Left ventricle myocardium inferior (tissue), 1 donor: ENCODE measurements around the gene MPP1. TPM values are rescaled to one million over a fixed set of nuclear protein-coding genes. Genes with fewer than 3 reads are reported as not detected.
"Not testable (repeated sequence)": the region's sequence is repeated elsewhere in the genome, so short reads cannot be mapped to it uniquely, and the experiment has no call there.

Experiments
- DNase-seq: peaks from one replicate; pipeline ENCODE4 v3.0.0-alpha.2; 2020
- H3K27ac ChIP-seq: fragments of 200-600 bp; replicated peaks from 2 replicates; pipeline ENCODE4 v1.8.0; 2021
- H3K27me3 ChIP-seq: fragments of 200-600 bp; 2 replicates; pipeline ENCODE4 v1.8.0; 2021; ENCODE audit warnings: low read depth
- H3K36me3 ChIP-seq: fragments of 200-600 bp; 2 replicates; pipeline ENCODE4 v1.8.0; 2021
- H3K4me1 ChIP-seq: fragments of 200-600 bp; 2 replicates; pipeline ENCODE4 v1.8.0; 2021
- H3K4me3 ChIP-seq: fragments of 200-600 bp; 2 replicates; pipeline ENCODE4 v1.8.0; 2021; ENCODE audit warnings: mild to moderate bottlenecking, moderate library complexity
- H3K9me3 ChIP-seq: fragments of 200-600 bp; replicated peaks from 2 replicates; pipeline ENCODE4 v1.8.0; 2021
- intact Hi-C: fragments of 100-400 bp; cut with micrococcal nuclease; formaldehyde crosslinking; loops from one replicate; pipeline ENCODE4 v1.11.0; 2022
- total RNA-seq: library from RNA; stranded (reverse); fragmentation: NEBNext Ultra II Directional; extraction: Animal tissue kit (Norgen Biotek cat#: 25700); gene quantifications from one replicate; pipeline ENCODE4 v1.2.1, GENCODE V29; 2021
- TF ChIP-seq, protein P1 (sequence below): fragments of 200-600 bp; IDR thresholded peaks from 2 replicates; pipeline ENCODE4 v1.8.0; 2021; ENCODE audit warnings: antibody characterized with exemption, mild to moderate bottlenecking, borderline replicate concordance
- donor health status: DM: no; HTN: yes; CAD: no; lungs with severe emphysema.

The MPP1 gene
- total RNA-seq, 1 donor from 2014 or later, result 32.9 TPM

DNA sequence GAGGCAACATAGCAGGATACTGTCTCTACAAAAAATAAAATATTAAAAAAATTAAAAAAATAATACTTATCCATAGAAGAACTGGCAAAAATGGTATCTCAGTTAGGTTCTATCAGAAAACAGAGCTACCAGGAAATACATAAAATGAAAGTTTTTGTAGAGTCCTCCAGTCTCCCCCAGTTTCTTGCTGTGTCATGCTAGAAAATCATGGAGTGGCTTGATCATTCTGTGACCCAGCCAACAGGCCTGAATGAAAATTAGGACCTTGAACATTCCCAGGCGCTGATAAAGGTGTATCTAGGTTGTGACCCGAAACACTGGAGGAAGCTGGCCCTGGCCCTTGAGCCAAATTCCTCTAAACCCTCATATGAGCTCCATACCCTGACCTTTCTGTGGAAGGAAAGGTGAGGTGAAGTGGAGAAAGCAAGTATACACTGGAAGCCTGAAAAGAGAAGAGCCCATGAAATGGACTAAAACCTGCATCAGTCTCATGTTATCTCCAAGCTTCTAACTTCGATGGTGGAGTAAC, 28.5 kb upstream of the MPP1 start:
- Histone ChIP-seq H3K27ac (no peak overlapping the region), H3K36me3 (no peaks in the 10 kb centered on the region), H3K9me3 (no peaks in the 10 kb centered on the region), H3K4me3 (no peak overlapping the region), H3K27me3 (no peaks in the 10 kb centered on the region), H3K4me1 (no peaks in the 10 kb centered on the region)
- intact Hi-C loops, result no loop called here
- TF ChIP-seq, protein P1, sequence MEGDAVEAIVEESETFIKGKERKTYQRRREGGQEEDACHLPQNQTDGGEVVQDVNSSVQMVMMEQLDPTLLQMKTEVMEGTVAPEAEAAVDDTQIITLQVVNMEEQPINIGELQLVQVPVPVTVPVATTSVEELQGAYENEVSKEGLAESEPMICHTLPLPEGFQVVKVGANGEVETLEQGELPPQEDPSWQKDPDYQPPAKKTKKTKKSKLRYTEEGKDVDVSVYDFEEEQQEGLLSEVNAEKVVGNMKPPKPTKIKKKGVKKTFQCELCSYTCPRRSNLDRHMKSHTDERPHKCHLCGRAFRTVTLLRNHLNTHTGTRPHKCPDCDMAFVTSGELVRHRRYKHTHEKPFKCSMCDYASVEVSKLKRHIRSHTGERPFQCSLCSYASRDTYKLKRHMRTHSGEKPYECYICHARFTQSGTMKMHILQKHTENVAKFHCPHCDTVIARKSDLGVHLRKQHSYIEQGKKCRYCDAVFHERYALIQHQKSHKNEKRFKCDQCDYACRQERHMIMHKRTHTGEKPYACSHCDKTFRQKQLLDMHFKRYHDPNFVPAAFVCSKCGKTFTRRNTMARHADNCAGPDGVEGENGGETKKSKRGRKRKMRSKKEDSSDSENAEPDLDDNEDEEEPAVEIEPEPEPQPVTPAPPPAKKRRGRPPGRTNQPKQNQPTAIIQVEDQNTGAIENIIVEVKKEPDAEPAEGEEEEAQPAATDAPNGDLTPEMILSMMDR, result no peak
- DNase-seq, result no peak

DNA sequence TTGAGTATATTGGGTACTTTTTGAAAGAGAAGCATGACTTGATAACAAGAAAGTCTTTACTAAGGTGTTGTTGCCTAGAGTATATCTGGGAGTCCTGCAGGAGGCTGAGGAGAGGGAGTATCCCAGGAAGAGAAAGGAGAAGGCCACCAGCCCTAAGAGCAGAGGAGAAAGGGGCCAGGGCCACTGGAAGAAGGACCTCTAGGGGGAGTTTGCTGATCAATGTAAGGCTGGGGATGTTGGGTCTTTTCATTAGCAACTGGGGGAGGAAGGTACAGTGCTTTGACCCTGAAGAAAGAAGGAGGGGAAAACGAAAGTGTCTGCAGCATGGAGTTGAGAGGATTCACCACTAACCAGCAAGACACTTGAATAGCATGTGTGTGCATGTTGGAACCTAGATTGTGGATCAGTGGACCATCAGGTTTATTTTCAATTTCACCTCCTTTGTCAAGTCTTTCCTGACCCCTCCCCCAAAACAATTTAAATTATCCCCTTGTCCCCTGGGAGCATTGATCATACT, 24.7 kb upstream of the MPP1 start:
- TF ChIP-seq, protein P1, result no peak
- no peak overlapping the region for H3K27ac ChIP-seq
- no peaks in the 10 kb centered on the region for H3K27me3 ChIP-seq
- H3K36me3 ChIP-seq, result no peaks in the 10 kb centered on the region
- H3K4me3 ChIP-seq, result no peak overlapping the region
- DNase-seq, result no peak
- H3K9me3 ChIP-seq, result no peaks in the 10 kb centered on the region
- intact Hi-C loops, result no loop called here
- H3K4me1 ChIP-seq, result no peaks in the 10 kb centered on the region

GRCh38 chrX:154829134-154829533, 23.8 kb upstream of the MPP1 start:
- intact Hi-C loops, result no loop called here
- H3K27ac ChIP-seq, result no peak overlapping the region
- TF ChIP-seq, protein P1, result no peak
- H3K9me3 ChIP-seq, result no peaks in the 10 kb centered on the region
- no peak overlapping the region for H3K4me3 ChIP-seq
- H3K4me1 ChIP-seq, result no peaks in the 10 kb centered on the region
- no peak for DNase-seq
- H3K27me3 ChIP-seq, result no peaks in the 10 kb centered on the region
- no peaks in the 10 kb centered on the region for H3K36me3 ChIP-seq

DNA sequence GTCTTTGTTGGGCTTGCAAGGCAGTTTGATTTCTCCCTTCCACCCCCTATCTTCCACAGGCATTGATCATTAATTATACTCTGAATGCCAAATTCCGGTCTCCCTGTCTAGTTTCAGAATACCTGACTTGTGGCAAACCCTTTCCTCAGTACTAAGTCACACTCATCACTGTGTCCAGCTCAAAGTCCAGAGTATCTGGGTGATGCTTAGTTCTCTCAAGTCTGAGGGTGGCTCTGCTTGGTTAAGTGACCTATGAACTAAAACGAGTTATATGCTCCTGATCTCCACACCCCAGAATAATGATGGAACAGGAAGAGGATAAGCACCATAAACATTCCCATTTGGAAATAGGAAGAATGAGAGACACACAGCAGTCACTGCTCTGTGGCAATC, 22.7 kb upstream of the MPP1 start:
- intact Hi-C loops, result no loop called here
- TF ChIP-seq, protein P1, result no peak
- H3K27ac ChIP-seq, result no peak overlapping the region
- no peak for DNase-seq
- H3K27me3 ChIP-seq, result no peaks in the 10 kb centered on the region
- H3K9me3 ChIP-seq, result no peaks in the 10 kb centered on the region
- H3K4me1 ChIP-seq, result no peaks in the 10 kb centered on the region
- H3K4me3 ChIP-seq, result no peak overlapping the region
- H3K36me3 ChIP-seq, result no peaks in the 10 kb centered on the region

GRCh38 chrX:154827194-154828015, 22.1 kb upstream of the MPP1 start:
- no peak overlapping the region for H3K27ac ChIP-seq
- intact Hi-C loops, result no loop called here
- no peaks in the 10 kb centered on the region for H3K36me3 ChIP-seq
- no peaks in the 10 kb centered on the region for H3K27me3 ChIP-seq
- no peaks in the 10 kb centered on the region for H3K9me3 ChIP-seq
- no peak overlapping the region for H3K4me3 ChIP-seq
- no peak for DNase-seq
- TF ChIP-seq, protein P1, result no peak
- no peaks in the 10 kb centered on the region for H3K4me1 ChIP-seq

DNA sequence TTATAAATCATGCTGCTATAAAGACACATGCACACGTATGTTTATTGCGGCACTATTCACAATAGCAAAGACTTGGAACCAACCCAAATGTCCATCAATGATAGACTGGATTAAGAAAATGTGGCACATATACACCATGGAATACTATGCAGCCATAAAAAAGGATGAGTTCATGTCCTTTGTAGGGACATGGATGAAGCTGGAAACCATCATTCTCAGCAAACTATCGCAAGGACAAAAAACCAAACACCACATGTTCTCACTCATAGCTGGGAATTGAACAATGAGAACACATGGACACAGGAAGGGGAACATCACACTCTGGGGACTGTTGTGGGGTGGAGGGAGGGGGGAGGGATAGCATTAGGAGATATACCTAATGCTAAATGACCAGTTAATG, 20.3 kb upstream of the MPP1 start:
- H3K4me1 ChIP-seq, DNase-seq, H3K4me3 ChIP-seq, intact Hi-C loops, H3K9me3 ChIP-seq, H3K27me3 ChIP-seq, H3K36me3 ChIP-seq, H3K27ac ChIP-seq: not testable (repeated sequence)
